NCI-H345 treated with DMSO at 0.1 percent for 48 hours (cell line): ENCODE measurements around the gene RGPD8.

Experiments used
- DNase-seq: peaks from one replicate; lab custom pipeline; 2025; ENCODE audit not compliant: unreplicated experiment; lab: John Stamatoyannopoulos, UW

RGPD8 gene

DNA sequence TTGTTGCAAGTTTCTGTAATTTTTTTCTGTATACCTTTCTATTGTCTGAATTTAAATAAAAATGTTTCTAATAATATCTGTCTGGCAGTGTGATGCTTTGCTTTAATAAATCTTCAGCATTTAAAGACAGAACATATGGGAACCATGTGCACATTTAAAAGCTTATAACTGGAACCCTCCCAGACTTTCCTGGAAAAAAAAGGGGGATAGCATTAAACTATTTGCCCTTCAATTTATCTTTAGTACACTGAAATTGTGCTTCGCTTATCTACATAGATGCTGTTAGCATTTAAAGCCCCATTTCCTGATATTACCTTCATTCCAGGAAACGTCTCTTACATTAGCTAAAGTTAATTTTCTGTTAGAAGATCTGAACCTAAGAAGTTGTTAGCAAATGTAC is 93.5 kb downstream of the RGPD8 start:
- no peak for DNase-seq

DNA sequence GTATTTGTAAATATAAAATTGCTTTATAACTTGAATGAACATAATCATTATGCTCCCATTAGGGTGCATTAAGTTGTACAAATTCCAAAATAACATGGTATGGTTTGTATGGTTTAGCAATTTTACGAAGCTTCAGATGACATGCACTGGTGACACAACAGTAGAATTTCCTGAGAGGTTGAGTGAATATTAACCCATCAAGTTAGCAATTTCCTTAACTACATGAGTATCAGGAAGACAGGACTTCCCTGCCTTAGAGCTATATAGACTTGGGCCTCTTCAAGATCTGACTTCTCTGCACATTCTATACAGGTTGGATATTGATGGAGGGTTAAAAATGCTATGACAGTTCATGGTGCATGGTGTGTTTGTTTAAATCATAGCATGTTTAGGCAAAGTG is 97.8 kb downstream of the RGPD8 start:
- DNase-seq, result no peak

- DNase-seq, result no peak
These were observed 101.2 kb downstream of the RGPD8 start for GRCh38 chr2:112332123-112332696.

GRCh38 chr2:112322919-112323318 is 110.5 kb downstream of the RGPD8 start:
- DNase-seq, result no peak

GRCh38 chr2:112321375-112322320 is 111.8 kb downstream of the RGPD8 start:
- no peak for DNase-seq
